Measurements from ENCODE around the gene SLC29A3.

DNA sequence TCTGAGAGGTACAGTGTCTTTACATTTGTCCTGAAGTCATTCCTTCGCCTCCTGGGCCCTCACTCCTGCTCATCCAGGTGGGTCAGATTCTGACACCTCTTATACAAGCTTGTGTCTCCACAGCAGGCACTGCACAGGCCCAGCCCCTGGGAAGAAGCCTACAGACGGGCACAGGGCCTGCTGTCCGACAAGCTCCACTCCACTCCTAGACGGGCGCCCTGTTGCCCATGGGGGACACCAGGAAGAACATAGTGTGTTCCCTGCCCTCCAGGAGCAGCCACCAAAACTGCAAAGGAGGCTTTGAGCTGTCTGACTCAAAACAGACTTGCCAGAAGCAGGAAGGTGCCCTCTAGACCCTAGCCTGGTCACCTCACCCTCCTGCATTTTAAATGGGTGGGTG lies 45.6 kb upstream of the SLC29A3 start:
- TF ChIP-seq, protein P1, sequence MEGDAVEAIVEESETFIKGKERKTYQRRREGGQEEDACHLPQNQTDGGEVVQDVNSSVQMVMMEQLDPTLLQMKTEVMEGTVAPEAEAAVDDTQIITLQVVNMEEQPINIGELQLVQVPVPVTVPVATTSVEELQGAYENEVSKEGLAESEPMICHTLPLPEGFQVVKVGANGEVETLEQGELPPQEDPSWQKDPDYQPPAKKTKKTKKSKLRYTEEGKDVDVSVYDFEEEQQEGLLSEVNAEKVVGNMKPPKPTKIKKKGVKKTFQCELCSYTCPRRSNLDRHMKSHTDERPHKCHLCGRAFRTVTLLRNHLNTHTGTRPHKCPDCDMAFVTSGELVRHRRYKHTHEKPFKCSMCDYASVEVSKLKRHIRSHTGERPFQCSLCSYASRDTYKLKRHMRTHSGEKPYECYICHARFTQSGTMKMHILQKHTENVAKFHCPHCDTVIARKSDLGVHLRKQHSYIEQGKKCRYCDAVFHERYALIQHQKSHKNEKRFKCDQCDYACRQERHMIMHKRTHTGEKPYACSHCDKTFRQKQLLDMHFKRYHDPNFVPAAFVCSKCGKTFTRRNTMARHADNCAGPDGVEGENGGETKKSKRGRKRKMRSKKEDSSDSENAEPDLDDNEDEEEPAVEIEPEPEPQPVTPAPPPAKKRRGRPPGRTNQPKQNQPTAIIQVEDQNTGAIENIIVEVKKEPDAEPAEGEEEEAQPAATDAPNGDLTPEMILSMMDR (IDR thresholded peaks at IDR 0.05), result no peak
- TF ChIP-seq POLR2A (IDR thresholded peaks at IDR 0.05), result no peak
